ENCODE measurements around the gene MSRB3.
"Not testable (repeated sequence)": the region's sequence is repeated elsewhere in the genome, so short reads cannot be mapped to it uniquely, and the experiment has no call there.

MSRB3 gene

DNA sequence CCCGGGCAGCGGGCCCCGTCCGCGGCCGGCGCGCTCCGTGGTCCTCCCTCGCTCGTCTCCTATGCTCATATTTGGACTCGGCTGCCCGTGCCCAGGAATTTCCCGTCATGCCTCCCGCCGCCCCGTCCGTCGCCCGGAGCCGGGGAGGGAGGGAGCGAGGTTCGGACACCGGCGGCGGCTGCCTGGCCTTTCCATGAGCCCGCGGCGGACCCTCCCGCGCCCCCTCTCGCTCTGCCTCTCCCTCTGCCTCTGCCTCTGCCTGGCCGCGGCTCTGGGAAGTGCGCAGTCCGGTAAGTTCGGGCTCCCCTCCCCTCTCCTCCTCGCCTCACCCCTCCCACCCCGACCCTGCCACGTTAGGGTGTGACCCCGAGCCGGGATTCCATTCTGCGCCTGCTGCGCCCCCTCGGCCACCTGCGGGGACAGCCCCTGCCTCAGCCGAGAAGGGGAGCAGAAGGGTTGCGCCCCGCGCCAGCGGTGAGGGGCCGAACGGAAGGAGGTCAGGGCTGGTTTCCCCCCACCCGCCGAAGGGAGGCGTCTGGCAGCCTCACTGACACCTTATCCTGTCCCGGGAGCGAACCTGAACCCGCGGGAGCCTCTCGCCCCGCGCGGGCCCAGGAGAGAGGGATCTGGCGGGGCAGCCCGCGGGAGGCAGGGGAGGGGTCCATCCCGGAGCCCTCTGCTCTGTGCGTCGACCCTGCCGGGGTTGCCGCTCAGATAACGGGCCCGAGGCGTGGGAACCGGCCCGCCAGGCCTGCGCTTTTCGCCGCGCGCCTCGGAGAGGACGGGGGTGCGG is at the start of gene MSRB3:
Gene MSRB3, plus strand, starts transcription at position 108 of the 793 bp plus-strand sequence. CDS start 29,897 bp downstream, outside the sequence.
- no peak for DNase-seq (ENCODE audit: low spot score)

DNA sequence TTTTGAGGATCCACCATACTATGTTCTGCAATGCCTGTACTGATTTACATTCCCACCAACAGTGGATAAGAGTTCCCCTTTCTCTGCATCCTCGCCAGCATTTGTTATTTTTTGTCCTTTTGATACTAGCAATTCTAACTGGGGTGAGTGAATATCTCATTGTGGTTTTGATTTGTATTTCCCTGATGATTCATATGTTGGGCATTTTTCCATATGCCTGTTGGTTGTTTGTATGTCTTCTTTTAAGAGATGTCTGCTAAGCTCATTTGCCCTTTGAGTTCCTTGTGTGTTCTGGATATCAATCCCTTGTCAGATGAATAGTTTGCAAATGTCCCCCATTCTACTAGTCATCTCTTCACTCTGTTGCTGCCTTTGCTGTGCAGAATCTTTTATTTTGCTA is 49.0 kb upstream of the MSRB3 start:
- DNase-seq (ENCODE audit: low spot score) = peak; percentile 43

GRCh38 chr12:65232476-65233077 is 45.9 kb upstream of the MSRB3 start:
- peak; percentile 69 for DNase-seq (ENCODE audit: low spot score)

- no peak for DNase-seq (ENCODE audit: low spot score)
These were observed 41.3 kb upstream of the MSRB3 start for GRCh38 chr12:65237153-65237552.

GRCh38 chr12:65238609-65239008 is 39.9 kb upstream of the MSRB3 start:
- DNase-seq (ENCODE audit: low spot score) = no peak

DNA sequence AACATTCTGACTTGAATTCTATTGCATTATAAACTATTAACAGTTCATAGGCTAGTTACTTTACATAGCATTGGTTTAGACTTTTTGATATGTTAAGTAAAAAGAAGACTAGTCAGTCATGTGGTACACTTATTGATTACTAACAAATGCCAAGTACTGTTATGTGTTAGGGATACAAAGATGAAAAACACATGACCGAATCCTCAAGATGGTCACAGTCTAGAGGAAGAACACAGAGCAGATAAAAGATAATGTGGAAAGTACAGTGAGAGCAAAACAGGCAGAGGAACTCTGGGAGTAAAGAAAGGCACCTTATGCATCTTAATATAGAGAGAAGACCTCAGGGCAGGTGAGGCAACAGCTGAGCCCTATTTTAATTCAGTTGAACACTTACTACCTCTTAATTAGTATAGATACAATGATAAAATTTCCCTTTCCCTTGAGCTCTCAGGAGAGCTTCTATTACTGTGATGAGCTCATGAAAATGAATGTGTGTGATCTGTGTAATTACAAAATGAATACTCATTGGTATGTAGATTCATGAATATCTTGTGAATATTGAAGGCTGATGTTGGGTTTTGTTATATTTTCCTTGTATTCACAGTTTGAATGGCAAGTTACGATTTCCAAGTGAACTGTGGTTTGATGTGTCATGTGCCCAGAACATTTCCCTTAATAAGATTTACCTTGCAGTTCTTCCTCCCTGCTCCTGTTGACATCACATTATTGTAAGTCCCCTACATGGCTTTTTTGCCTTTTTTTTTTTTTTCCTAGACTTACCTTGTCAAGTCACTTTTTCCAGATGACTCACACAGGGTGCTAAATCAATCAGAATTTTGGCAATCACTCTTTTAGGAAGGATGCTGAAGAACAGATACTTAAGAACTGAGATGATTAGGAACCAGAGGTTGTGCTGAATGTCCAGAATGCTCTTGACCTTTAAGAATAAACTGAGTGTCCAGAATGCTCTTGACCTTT is 29.5 kb upstream of the MSRB3 start:
- DNase-seq (ENCODE audit: low spot score) = peak; percentile 28

- DNase-seq (ENCODE audit: low spot score) = no peak
These were observed 26.0 kb upstream of the MSRB3 start for GRCh38 chr12:65252515-65252914.

- DNase-seq (ENCODE audit: low spot score) = no peak
These were observed 20.5 kb upstream of the MSRB3 start for GRCh38 chr12:65257986-65258385.

DNA sequence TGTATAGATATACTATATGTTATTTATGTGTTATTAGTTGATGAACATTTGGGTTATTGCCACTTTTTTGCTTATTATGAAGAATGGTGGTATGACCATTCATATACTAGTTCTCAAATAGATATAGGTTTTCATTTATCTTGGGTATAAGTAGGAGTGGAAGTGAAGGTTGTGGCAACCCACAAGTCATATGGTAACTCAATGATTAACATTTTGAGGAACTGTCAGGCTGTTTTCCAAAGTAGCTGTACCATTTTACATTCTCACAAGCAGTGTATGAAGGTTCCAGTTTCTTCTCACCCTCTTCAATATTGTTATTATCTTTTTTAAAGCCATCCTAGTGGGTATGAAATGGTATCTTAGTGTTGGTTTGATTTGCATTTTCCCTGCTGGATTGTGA is 19.0 kb upstream of the MSRB3 start:
- no peak for DNase-seq (ENCODE audit: low spot score)

DNA sequence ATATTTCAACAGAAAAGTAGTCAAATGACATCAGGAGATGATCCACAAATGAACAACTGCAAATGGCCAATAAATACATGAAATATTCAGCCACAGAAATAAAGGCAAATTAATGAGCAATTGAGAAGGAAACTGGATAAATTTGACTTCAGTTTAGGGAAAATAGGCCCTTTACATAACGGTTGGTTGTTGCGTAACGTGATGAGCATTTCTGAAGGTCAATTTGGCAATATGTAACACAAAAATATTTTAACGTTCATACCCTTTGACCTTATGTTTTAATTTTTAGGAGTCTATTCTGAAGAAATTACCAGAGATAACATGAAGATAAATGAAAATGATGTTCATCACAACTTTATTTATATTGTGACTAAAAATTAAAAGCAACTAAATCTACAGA is 14.7 kb upstream of the MSRB3 start:
- DNase-seq (ENCODE audit: low spot score) = no peak

GRCh38 chr12:65266408-65266807 is 12.1 kb upstream of the MSRB3 start:
- no peak for DNase-seq (ENCODE audit: low spot score)

- no peak for DNase-seq (ENCODE audit: low spot score)
These were observed 8.9 kb upstream of the MSRB3 start for GRCh38 chr12:65269603-65270002.

DNA sequence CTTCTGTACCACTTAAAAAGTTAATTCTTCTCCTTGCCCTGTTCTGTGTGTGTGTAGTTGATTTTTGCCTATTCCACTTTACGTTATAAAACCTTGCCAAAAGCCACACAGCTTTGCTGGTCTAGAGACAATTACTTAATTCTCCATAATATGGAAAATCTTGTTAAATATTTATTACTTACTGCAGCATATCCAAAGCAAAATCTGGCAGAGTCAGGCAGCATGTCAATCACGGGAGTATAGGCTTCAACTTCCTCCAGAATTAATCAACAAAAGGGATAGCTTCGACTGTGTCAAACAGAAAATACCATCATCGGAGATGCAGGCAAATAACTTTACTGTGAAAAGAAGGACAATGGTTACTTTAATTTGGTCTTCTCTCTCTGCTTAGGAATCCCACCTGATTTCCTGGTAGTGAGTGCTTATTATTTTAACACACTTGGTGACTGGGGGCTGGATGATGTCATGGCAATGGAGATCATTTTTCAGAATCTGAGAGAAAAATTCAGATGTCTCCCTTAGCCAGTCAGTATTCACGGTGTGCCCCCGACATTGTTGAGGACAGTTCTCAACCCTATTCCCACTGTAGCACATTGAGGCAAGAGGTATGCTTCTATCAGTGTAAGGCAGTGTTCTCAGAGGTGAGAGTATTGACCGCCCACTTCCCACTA is 3.7 kb upstream of the MSRB3 start:
- DNase-seq (ENCODE audit: low spot score) = no peak

GRCh38 chr12:65275627-65276026 is 2.9 kb upstream of the MSRB3 start:
- no peak for DNase-seq (ENCODE audit: low spot score)

GRCh38 chr12:65276916-65277530 is 1.5 kb upstream of the MSRB3 start:
- no peak for DNase-seq (ENCODE audit: low spot score)

DNA sequence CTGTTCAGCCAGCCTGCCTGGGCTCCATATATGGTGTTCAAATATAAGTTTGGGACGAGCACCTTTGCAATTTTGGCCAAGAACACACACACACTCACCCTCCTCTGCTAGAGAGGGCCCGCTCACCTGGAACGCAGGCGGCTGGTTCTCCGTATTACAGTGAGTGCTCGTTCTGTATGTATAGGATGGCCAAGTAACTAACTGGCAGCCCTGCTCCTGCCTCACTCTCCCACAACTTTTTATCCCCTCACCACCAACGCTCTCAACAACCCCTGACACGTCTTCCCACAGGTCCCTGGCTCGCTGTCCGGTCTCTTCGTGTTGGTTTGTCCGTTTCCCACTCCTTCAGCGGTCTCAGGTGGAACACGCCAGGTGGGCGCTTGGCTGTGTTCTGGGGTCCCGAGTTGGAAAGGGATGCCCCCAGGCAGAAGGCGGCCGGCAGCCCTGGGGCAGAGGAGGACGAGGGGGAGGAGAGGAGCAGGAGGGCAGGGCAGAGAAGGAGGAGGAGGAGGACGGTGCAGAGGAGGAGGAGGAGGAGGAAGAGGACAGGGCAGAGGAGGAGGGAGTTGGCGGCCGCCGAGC is 398 bp upstream of the MSRB3 start:
- no peak for DNase-seq (ENCODE audit: low spot score)

- no peak for DNase-seq (ENCODE audit: low spot score)
These were observed 1.1 kb downstream of the MSRB3 start for GRCh38 chr12:65279369-65280112.

- DNase-seq (ENCODE audit: low spot score) = no peak
These were observed 1.8 kb downstream of the MSRB3 start for GRCh38 chr12:65280306-65280705.

- peak; percentile 27 for DNase-seq (ENCODE audit: low spot score)
These were observed 4.4 kb downstream of the MSRB3 start for GRCh38 chr12:65282840-65283239.

DNA sequence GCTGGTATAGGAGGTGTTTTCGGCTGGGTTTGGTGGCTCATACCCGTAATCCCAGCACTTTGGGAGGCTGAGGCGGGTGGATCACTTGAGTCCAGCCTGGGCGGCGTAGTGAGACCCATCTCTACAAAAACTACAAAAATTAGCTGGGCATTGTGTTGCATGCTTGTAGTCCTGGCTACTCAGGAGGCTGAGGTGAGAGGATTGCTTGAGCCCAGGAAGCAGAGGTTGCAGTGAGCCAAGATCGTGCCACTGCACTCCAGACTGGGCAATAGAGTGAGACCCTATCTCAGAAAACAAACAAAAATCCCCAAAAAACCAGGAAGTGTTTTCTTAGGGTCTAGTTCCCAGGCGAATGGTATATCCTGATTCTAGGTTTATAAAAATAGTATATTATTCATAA is 7.0 kb downstream of the MSRB3 start:
- not testable (repeated sequence) for DNase-seq (ENCODE audit: low spot score)

Measured in RKO (cell line).